ENCODE results near the gene CROT.

CROT gene

GRCh38 chr7:87342231-87342630 is 3.2 kb upstream of the CROT start:
- DNase-seq = no peak

GRCh38 chr7:87344446-87344845 is 1.0 kb upstream of the CROT start:
- peak; percentile 12 for DNase-seq

- DNase-seq = no peak
Observed at GRCh38 chr7:87345962-87346371, 503 bp downstream of the CROT start.

- no peak for DNase-seq
Observed at GRCh38 chr7:87347207-87347606, 1.7 kb downstream of the CROT start.

GRCh38 chr7:87347664-87348063 is 2.2 kb downstream of the CROT start:
- no peak for DNase-seq

GRCh38 chr7:87354749-87355148 is 9.3 kb downstream of the CROT start:
- no peak for DNase-seq

- DNase-seq = no peak
Observed at GRCh38 chr7:87356448-87356847, 11.0 kb downstream of the CROT start.

- no peak for DNase-seq
Observed at GRCh38 chr7:87359366-87359765, 13.9 kb downstream of the CROT start.

GRCh38 chr7:87361320-87361719 is 15.9 kb downstream of the CROT start:
- no peak for DNase-seq

- no peak for DNase-seq
Observed at GRCh38 chr7:87363342-87363741, 17.9 kb downstream of the CROT start.

GRCh38 chr7:87364246-87364645 is 18.8 kb downstream of the CROT start:
- no peak for DNase-seq

- DNase-seq = no peak
Observed at GRCh38 chr7:87369216-87369615, 23.8 kb downstream of the CROT start.

GRCh38 chr7:87370660-87371180 is 25.3 kb downstream of the CROT start:
- no peak for DNase-seq

- no peak for DNase-seq
Observed at GRCh38 chr7:87375662-87376435, 30.4 kb downstream of the CROT start.

- no peak for DNase-seq
Observed at GRCh38 chr7:87380905-87381304, 35.4 kb downstream of the CROT start.

- DNase-seq = no peak
Observed at GRCh38 chr7:87391020-87391701, 45.7 kb downstream of the CROT start.

GRCh38 chr7:87395442-87396020 is 50.1 kb downstream of the CROT start:
- DNase-seq = no peak

GRCh38 chr7:87398446-87398845 is 53.0 kb downstream of the CROT start:
- DNase-seq = no peak

- no peak for DNase-seq
Observed at GRCh38 chr7:87404674-87405073, 59.2 kb downstream of the CROT start.

- no peak for DNase-seq
Observed at GRCh38 chr7:87411186-87411585, 65.7 kb downstream of the CROT start.

- no peak for DNase-seq
Observed at GRCh38 chr7:87413029-87413428, 67.6 kb downstream of the CROT start.

- no peak for DNase-seq
Observed at GRCh38 chr7:87413951-87414793, 68.7 kb downstream of the CROT start.

- no peak for DNase-seq
Observed at GRCh38 chr7:87414794-87415188, 69.3 kb downstream of the CROT start.
